Lower leg skin (tissue), 3 donors: ENCODE results near the gene BMP7.

Experiments
- POLR2A ChIP-seq, 2 donors: fragments of 450-650 bp; IDR thresholded peaks; one replicate each; pipeline ENCODE4 v1.6.1; 2016 to 2017; ENCODE audit warnings: antibody characterized with exemption in 2 of 2, mild to moderate bottlenecking in 1 of 2, moderate library complexity in 1 of 2
- TF ChIP-seq, protein P1 (sequence below), 3 donors: fragments of 450-650 bp; IDR thresholded peaks; one replicate each; pipeline ENCODE4 v1.5.1; 2016; ENCODE audit warnings: antibody characterized with exemption in 3 of 3, mild to moderate bottlenecking in 3 of 3, moderate library complexity in 2 of 3

DNA sequence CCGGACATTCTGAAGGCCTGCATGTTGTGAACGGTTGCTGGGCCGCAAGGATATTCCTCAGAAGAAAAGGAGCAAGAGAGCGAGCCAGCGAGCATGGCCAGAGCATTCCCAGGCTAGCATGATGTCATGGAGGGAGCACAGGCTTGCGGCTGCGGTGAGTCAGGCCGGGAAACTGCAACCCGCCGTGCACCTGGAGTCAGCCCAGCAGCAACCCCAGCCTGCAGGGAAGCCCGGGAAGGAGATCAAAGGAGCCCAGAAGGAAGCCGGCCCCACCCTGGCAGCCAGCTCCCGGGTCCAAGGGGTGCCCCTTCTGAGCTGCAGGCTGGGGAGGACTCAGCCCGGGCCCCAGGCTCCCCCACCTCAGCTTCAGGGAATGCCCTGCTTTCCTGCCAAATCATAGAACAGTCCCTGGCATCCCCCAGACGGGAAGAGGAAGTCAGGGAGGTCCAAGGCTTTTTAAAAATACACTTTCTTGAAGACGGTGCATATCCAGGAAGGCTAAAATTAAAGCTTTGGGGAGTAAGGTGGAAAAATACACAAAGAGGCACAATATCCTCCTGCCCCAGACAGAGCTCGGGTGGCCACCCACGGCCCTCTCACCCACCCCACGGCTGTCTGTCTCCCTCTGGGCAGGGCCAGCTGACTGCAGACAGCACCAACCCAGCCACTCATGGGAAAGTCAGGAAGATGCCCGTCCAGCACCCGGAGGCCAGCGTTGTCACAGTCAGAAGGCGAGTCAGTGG, 53.7 kb downstream of the BMP7 start:
- TF ChIP-seq POLR2A (IDR thresholded peaks at IDR 0.05), result no peak
- TF ChIP-seq, protein P1, sequence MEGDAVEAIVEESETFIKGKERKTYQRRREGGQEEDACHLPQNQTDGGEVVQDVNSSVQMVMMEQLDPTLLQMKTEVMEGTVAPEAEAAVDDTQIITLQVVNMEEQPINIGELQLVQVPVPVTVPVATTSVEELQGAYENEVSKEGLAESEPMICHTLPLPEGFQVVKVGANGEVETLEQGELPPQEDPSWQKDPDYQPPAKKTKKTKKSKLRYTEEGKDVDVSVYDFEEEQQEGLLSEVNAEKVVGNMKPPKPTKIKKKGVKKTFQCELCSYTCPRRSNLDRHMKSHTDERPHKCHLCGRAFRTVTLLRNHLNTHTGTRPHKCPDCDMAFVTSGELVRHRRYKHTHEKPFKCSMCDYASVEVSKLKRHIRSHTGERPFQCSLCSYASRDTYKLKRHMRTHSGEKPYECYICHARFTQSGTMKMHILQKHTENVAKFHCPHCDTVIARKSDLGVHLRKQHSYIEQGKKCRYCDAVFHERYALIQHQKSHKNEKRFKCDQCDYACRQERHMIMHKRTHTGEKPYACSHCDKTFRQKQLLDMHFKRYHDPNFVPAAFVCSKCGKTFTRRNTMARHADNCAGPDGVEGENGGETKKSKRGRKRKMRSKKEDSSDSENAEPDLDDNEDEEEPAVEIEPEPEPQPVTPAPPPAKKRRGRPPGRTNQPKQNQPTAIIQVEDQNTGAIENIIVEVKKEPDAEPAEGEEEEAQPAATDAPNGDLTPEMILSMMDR (IDR thresholded peaks at IDR 0.05), result no peak
